HG03457 (cell line): ENCODE results near the gene KCNK4.

Source experiments
- ATAC-seq: cut with Tn5 transposase; IDR thresholded peaks from one replicate; pipeline ENCODE4 v1.9.1; 2021; ENCODE audit warnings: moderate number of reproducible peaks; ENCODE audit not compliant: unreplicated experiment

The KCNK4 gene

GRCh38 chr11:64268025-64268892 lies 22.8 kb upstream of the KCNK4 start:
- ATAC-seq, result no peak

- peak; percentile 7 for ATAC-seq
Observed at GRCh38 chr11:64268893-64269539, 22.1 kb upstream of the KCNK4 start.

DNA sequence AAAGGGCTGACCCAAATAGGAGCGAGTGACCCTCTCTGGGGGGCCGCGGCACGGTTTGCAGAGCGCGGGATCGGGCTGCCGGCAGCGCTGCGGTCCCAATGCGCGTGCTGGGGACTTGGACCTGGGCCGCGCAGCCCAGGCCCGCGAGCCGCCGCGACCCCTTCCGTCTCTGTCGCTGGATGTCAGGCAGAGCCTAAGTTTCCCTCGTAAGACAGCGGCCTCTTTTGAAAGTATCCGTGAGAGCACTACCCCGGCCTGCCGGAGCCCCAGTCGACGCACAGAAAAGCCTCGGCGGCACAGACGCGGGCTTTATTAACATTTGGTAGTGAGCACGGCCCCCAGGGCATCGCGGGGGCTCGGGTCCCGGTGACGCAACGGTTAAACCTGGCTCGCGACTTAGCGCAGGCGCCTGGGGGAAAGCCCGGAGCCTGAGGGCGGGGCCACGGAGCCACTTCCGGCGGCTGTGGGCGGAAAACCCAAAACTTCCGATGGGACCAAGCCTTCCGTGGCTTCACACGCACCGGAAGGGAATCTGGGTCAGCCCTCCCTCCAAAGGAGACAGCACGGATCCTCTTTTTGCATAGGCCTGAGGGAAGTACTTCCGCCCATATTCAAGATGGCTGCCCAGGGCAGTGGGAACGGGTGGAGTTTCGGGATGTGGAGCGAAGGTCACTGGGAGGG lies 21.4 kb upstream of the KCNK4 start:
- peak; percentile 45 for ATAC-seq

DNA sequence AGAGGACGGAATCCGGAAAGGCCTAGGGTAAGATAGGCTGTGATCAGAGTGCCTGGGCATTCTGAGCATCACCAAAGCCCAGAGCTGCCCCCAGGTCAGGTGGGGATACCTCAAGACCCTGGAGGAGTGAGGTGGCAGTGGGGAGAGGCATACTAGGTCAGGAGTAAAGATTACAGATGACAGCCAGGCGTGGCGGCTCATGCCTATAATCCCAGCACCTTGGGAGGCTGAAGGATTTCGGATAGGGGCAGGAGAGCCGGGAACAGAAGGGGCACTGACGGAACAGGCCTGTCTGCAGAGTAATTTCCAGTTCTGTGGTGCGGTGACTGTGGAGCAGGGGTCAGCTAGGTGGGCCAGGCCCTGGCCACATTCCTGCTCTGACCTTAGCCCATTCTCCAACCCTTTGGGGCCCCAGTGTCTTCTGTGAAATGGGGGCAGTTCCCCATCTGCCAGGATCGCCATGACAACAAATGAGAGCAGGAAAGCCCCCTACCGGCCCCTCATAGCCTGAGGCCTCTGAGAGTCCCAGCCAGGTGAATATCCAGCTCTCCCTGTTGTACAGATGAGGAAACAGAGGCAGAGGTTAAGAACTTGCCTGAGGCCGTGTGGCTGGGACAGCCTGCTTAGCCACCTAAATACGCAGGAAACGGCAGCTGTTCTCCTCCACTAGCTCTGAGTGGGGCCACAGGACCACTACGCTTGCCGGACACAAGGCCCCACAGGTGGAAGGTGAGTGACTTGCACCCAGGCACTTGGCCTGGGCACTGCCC lies 15.9 kb upstream of the KCNK4 start:
- ATAC-seq, result no peak

DNA sequence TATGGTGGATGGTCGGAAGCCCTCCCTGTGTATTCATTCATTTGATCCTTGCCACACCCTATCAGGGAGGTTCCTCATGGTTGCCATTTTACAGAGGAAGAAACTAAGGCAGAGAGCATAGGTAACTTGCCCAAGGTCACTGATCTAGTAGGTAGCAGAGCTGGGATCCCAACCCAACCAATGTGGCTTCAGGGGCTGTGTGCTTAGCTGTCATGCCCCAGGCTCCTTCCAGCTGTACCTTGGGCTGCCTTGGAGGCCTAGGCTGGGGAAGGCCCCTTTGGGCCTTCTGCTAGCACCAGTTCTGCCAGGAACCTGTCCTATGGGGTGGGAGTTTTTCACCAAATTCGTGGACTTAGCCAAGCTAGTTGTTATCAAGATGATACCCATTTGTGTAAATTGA lies 15.3 kb upstream of the KCNK4 start:
- ATAC-seq, result no peak

DNA sequence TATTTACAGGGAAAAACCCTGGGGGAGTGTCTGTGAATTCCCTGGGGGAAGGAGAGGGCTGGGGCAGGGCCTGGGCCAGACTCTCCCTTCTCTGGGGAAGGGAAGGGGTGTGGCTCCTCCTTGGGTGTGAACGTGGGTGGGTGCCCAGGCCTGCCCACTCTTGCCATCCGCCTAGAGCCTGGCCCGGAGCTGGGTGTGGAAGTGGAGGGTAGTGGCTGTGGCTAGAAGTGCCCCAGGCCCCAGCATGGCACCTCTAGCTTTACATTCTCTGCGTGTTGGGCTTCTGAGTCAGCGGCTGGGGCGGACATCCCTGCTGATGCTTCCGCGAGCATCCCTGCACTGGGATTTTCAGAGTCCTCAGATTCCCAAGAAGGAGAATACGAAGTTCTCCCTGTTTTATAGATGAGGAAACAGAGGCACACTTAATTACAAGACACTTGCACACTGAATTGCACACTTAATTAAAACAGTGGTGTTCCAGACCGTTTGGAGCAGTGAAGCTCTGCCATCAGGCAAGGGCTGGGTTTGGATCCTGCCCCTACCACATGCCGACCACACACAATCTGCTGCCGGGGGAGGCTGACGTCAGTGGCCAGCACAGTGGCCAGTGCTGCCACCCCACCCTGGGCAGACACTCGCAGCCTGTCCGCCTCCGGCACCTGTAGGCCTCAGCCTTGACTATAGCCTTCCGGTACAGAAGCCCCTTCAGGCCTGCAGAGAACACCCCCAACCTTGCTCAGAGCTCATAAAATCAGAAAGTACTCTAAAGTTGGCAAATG lies 14.3 kb upstream of the KCNK4 start:
- no peak for ATAC-seq

- no peak for ATAC-seq
Observed at GRCh38 chr11:64278576-64279190, 12.4 kb upstream of the KCNK4 start.

- ATAC-seq, result no peak
Observed at GRCh38 chr11:64281957-64282770, 8.9 kb upstream of the KCNK4 start.

- no peak for ATAC-seq
Observed at GRCh38 chr11:64283092-64283491, 8.0 kb upstream of the KCNK4 start.

- ATAC-seq, result peak; percentile 53
Observed at GRCh38 chr11:64284048-64284961, 6.8 kb upstream of the KCNK4 start, which contains the start of gene BAD. BAD (minus strand) TSS chr11:64284665; CDS start chr11:64284368, 297 bp downstream.

DNA sequence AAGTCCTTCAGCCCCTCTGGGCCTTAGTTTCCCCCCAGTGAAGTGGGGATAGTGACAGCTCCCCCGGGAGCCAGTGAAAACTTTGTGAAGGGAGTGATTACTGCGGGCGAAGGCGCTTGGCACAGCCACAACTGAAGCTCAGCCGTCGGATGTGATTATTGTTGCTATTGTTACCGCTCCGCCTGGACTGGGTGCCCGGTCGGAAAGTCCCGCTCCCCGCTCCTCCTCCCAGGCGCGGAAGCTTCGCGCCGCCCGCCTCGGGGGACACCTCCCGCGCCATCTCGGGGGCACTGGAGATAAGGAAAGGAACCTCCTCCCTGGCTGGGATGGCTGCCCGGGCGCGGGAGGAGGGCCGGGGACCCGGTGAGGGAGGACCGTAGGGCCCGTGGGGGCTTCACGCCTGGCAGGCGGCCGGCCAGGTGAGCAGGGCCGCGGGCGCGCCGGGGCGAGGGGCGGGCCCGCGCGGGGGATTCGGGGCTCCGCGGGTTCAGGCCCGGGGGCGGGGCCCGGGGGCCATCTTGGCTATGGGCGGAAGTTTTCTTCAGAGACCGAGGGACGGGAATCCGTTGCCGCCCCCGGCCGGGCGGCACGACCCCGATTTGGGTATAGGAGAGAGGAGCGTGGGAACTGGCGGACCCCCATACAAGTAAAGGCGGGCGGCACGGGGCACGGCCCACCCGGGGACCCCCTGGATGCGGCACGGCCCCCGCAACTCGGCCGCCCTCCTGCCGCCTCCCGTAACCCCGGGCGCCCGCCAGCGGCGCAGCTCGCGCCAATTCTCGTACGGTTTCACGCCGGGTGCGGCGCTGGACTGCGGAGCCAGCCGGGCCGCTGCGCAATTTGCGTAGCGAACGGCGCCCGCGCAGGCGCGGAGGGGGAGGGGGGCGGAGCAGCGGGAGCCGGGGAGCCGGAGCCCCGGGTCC lies 5.9 kb upstream of the KCNK4 start, which contains the start of gene GPR137:
Gene GPR137, plus strand, starts transcription at position 887 of the 923 bp plus-strand sequence. CDS start 677 bp downstream, outside the sequence.
- ATAC-seq, result peak; percentile 37

GRCh38 chr11:64285885-64286800 lies 5.0 kb upstream of the KCNK4 start:
- no peak for ATAC-seq

DNA sequence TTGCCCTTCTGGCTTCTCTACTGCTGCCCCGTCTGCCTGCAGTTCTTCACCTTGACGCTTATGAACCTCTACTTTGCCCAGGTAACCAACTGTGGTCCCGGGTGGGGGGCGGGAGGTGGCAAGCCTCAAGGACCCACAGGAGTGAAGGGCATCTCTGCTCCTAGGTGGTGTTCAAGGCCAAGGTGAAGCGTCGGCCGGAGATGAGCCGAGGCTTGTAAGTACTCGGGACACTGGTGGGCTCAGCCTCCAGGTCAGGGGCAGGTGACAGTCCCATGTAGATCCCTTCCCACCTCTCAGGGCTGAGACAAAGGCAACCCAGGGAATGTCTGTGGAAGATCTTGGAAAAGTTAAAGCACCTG lies 4.3 kb upstream of the KCNK4 start:
- ATAC-seq, result no peak

DNA sequence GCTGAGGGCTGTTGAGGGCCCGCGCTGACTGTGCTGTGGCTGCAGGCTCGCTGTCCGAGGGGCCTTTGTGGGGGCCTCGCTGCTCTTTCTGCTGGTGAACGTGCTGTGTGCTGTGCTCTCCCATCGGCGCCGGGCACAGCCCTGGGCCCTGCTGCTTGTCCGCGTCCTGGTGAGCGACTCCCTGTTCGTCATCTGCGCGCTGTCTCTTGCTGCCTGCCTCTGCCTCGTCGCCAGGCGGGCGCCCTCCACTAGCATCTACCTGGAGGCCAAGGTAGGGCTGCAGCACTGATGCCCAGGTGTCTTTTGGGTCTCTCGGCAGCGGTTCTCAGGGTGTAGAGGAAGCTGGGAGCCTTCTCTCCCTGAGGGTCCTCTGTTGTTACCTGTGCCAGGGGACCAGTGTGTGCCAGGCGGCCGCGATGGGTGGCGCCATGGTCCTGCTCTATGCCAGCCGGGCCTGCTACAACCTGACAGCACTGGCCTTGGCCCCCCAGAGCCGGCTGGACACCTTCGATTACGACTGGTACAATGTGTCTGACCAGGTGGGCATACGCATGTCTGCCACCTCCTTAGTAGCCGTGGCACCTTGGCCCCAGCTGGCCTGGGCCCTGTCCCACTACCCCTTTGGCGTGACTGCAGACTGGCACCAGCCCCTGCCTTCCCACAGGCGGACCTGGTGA lies 3.3 kb upstream of the KCNK4 start:
- no peak for ATAC-seq

DNA sequence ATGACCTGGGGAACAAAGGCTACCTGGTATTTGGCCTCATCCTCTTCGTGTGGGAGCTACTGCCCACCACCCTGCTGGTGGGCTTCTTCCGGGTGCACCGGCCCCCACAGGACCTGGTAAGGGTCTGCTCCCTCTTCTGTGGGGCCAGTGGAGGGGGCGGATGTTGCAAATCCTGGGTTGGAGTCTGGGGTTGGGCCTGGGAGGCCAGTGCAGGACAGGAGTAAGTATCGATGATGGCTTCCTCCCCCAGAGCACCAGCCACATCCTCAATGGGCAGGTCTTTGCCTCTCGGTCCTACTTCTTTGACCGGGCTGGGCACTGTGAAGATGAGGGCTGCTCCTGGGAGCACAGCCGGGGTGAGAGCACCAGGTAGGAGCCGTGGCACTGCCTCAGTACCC lies 2.8 kb upstream of the KCNK4 start:
- no peak for ATAC-seq
